IMR-90 (cell line): ENCODE measurements around the gene TCF4. TPM values are rescaled to one million over a fixed set of nuclear protein-coding genes. Genes with fewer than 3 reads are reported as not detected.

ENCODE experiments used
- ATAC-seq: fragments of 200-7000 bp; cut with Tn5 transposase; 2 replicates; pipeline ENCODE4 v1.9.1; 2020; ENCODE audit warnings: low read depth, mild to moderate bottlenecking, moderate library complexity
- BruUV-seq: library from RNA; stranded (reverse); fragments of 400-500 nt; replicated peaks from 2 replicates; lab custom pipeline; 2021; lab: Mats Ljungman, UMichigan
- CTCF ChIA-PET: fragments of 300-600 bp; formaldehyde crosslinking; extraction: SDS; loops from one replicate; lab custom pipeline; 2021; ENCODE audit warnings: antibody characterized with exemption; lab: Yijun Ruan, JAX
- POLR2A ChIA-PET: fragments of 300-600 bp; sonication (Branson Sonifier 250); formaldehyde crosslinking; loops from one replicate; lab custom pipeline; 2022; ENCODE audit warnings: antibody characterized with exemption; ENCODE audit not compliant: unreplicated experiment; lab: Charles Lee
- DNase-seq: peaks from one replicate; pipeline ENCODE4 v3.0.0; 2013
- H2AFZ ChIP-seq: replicated peaks from 2 replicates; pipeline ENCODE3; 2013; ENCODE audit warnings: low read length, mild to moderate bottlenecking; ENCODE audit not compliant: poor library complexity
- H2AK5ac ChIP-seq: 2 replicates; pipeline ENCODE4 v1.6.1; 2013; ENCODE audit warnings: low read depth, low read length, inconsistent platforms
- H2AK9ac ChIP-seq: replicated peaks from 2 replicates; pipeline ENCODE3; 2013; ENCODE audit warnings: mild to moderate bottlenecking, low read depth, low read length, moderate library complexity; ENCODE audit not compliant: poor library complexity
- H2BK120ac ChIP-seq: 2 replicates; pipeline ENCODE4 v1.6.1; 2013; ENCODE audit warnings: low read depth, low read length, inconsistent platforms
- H2BK15ac ChIP-seq: 3 replicates; pipeline ENCODE4 v1.6.1; 2013; ENCODE audit warnings: low read depth, low read length, inconsistent platforms
- H2BK20ac ChIP-seq: 2 replicates; pipeline ENCODE4 v1.6.1; 2013; ENCODE audit warnings: low read depth, mild to moderate bottlenecking, inconsistent platforms, low read length, moderate library complexity
- H2BK5ac ChIP-seq: 2 replicates; pipeline ENCODE4 v1.6.1; 2013; ENCODE audit warnings: mild to moderate bottlenecking, low read depth, low read length, inconsistent platforms; ENCODE audit not compliant: poor library complexity, severe bottlenecking
- H3K14ac ChIP-seq: replicated peaks from 2 replicates; pipeline ENCODE4 v1.6.1; 2013; ENCODE audit warnings: low read depth, low read length, inconsistent platforms
- H3K18ac ChIP-seq: 2 replicates; pipeline ENCODE4 v1.6.1; 2013; ENCODE audit warnings: low read depth, low read length, control low read depth
- H3K23ac ChIP-seq: 2 replicates; pipeline ENCODE4 v1.6.1; 2013; ENCODE audit warnings: low read depth, low read length, inconsistent platforms
- H3K27ac ChIP-seq: 2 replicates; pipeline ENCODE4 v1.5.1; 2013; ENCODE audit warnings: mild to moderate bottlenecking, control low read depth, low read length; ENCODE audit not compliant: insufficient read depth
- H3K27me3 ChIP-seq: 2 replicates; pipeline ENCODE4 v1.6.1; 2013; ENCODE audit warnings: low read length; ENCODE audit not compliant: control insufficient read depth, insufficient read depth
- H3K36me3 ChIP-seq: 2 replicates; pipeline ENCODE4 v1.6.1; 2013; ENCODE audit warnings: low read length, mixed read lengths; ENCODE audit not compliant: control insufficient read depth, insufficient read depth
- H3K4ac ChIP-seq: 2 replicates; pipeline ENCODE4 v1.6.1; 2013; ENCODE audit warnings: low read depth, low read length, inconsistent platforms
- H3K4me1 ChIP-seq: 2 replicates; pipeline ENCODE4 v1.6.1; 2013; ENCODE audit warnings: low read length, mixed read lengths; ENCODE audit not compliant: control insufficient read depth, insufficient read depth
- H3K4me2 ChIP-seq: 2 replicates; pipeline ENCODE4 v1.6.1; 2013; ENCODE audit warnings: low read depth, mild to moderate bottlenecking, control low read depth, low read length, moderate library complexity
- H3K4me3 ChIP-seq: 2 replicates; pipeline ENCODE4 v1.5.1; 2013; ENCODE audit warnings: low read depth, mild to moderate bottlenecking, control low read depth, low read length, moderate library complexity; ENCODE audit not compliant: insufficient read depth
- H3K56ac ChIP-seq: 2 replicates; pipeline ENCODE4 v1.6.1; 2013; ENCODE audit warnings: low read length, inconsistent platforms; ENCODE audit not compliant: insufficient read depth; ENCODE audit errors: extremely low read depth
- H3K79me1 ChIP-seq, 2 experiments: 2 replicates each; pipeline ENCODE4 v1.6.1; 2013; ENCODE audit warnings: low read length in 2 of 2, inconsistent platforms in 1 of 2, low read depth in 1 of 2
- H3K9ac ChIP-seq: 2 replicates; pipeline ENCODE4 v1.6.1; 2013; ENCODE audit warnings: low read depth, low read length, control low read depth
- H3K9me1 ChIP-seq: 2 replicates; pipeline ENCODE4 v1.6.1; 2013; ENCODE audit warnings: low read length, inconsistent platforms; ENCODE audit not compliant: insufficient read depth
- H3K9me3 ChIP-seq: 2 replicates; pipeline ENCODE4 v1.6.1; 2013; ENCODE audit warnings: low read length; ENCODE audit not compliant: control insufficient read depth, insufficient read depth
- H4K20me1 ChIP-seq: 2 replicates; pipeline ENCODE4 v1.6.1; 2013; ENCODE audit warnings: low read length, inconsistent platforms; ENCODE audit not compliant: insufficient read depth
- H4K5ac ChIP-seq: 2 replicates; pipeline ENCODE4 v1.6.1; 2013; ENCODE audit warnings: mild to moderate bottlenecking, low read depth, low read length, control low read depth
- H4K8ac ChIP-seq, 2 experiments: 2 replicates each; pipeline ENCODE4 v1.6.1; 2013; ENCODE audit warnings: low read depth in 2 of 2, low read length in 2 of 2, control low read depth in 1 of 2, inconsistent platforms in 1 of 2
- H4K91ac ChIP-seq: 2 replicates; pipeline ENCODE4 v1.6.1; 2013; ENCODE audit warnings: low read depth, low read length, inconsistent platforms; ENCODE audit not compliant: insufficient read depth
- BHLHE40 ChIP-seq: fragments of 150-350 bp; IDR thresholded peaks from 2 replicates; pipeline ENCODE4 v1.6.1; 2016; ENCODE audit warnings: mild to moderate bottlenecking, low read depth, low read length
- CEBPB ChIP-seq: IDR thresholded peaks from 2 replicates; pipeline ENCODE4 v1.6.1; 2012; ENCODE audit warnings: low read depth, low read length, improper control_type of control experiment
- MAFK ChIP-seq: IDR thresholded peaks from 2 replicates; pipeline ENCODE4 v1.6.1; 2012; ENCODE audit warnings: low read depth, low read length, improper control_type of control experiment
- MAZ ChIP-seq: IDR thresholded peaks from 2 replicates; pipeline ENCODE4 v1.6.1; 2012; ENCODE audit warnings: low read depth, mild to moderate bottlenecking, low read length, improper control_type of control experiment, moderate library complexity, borderline replicate concordance
- MXI1 ChIP-seq: IDR thresholded peaks from 2 replicates; pipeline ENCODE4 v1.6.1; 2012; ENCODE audit warnings: low read depth, mild to moderate bottlenecking, low read length, moderate library complexity, borderline replicate concordance
- NFE2L2 ChIP-seq: fragments of 150-350 bp; IDR thresholded peaks from 2 replicates; pipeline ENCODE4 v1.6.1; 2016; ENCODE audit warnings: low read depth, mild to moderate bottlenecking, low read length
- RAD21 ChIP-seq: IDR thresholded peaks from 2 replicates; pipeline ENCODE4 v1.6.1; 2012; ENCODE audit warnings: low read length, improper control_type of control experiment
- RCOR1 ChIP-seq: IDR thresholded peaks from 2 replicates; pipeline ENCODE4 v1.6.1; 2012; ENCODE audit warnings: mild to moderate bottlenecking, low read length, improper control_type of control experiment; ENCODE audit not compliant: insufficient replicate concordance
- RFX5 ChIP-seq: IDR thresholded peaks from 2 replicates; pipeline ENCODE4 v1.8.0; 2012; ENCODE audit warnings: low read depth, mild to moderate bottlenecking, low read length, moderate library complexity
- SMC3 ChIP-seq: fragments of 150-350 bp; IDR thresholded peaks from 2 replicates; pipeline ENCODE4 v1.6.1; 2016; ENCODE audit warnings: low read depth, mild to moderate bottlenecking, antibody characterized with exemption, low read length, moderate library complexity
- dilution Hi-C: fragments of 300-500 bp; cut with HindIII; formaldehyde crosslinking; loops from one replicate; pipeline ENCODE4 v1.14.3; 2018; ENCODE audit warnings: low sequenced_read_pairs; ENCODE audit not compliant: unreplicated experiment
- in situ Hi-C: fragments of 300-500 bp; cut with MboI; formaldehyde crosslinking; loops from 3 replicates; pipeline ENCODE4 v1.14.3; 2019; ENCODE audit warnings: low sequenced_read_pairs, inconsistent platforms, mixed read lengths
- intact Hi-C: fragments of 100-400 bp; cut with micrococcal nuclease; formaldehyde crosslinking; loops from 2 replicates; pipeline ENCODE4 v1.10.0; 2022
- polyA plus RNA-seq, 3 experiments: library from polyadenylated mRNA; depleted of rRNA; stranded (reverse); fragments of >200 nt; gene quantifications; 2 replicates each; pipeline ENCODE4 v1.2.3, GENCODE V29; 2012; ENCODE audit warnings: low replicate concordance in 1 of 3
- total RNA-seq: library from RNA; depleted of rRNA; stranded (reverse); fragments of >200 nt; gene quantifications from 2 replicates; pipeline ENCODE4 v1.2.3, GENCODE V29; 2012
- TF ChIP-seq, protein P1 (sequence below): conservative IDR thresholded peaks from 2 replicates; pipeline ENCODE4 v1.5.1; 2012; ENCODE audit warnings: mild to moderate bottlenecking, low read depth, low read length, improper control_type of control experiment
- TF ChIP-seq, protein P2 (sequence below): fragments of 150-350 bp; IDR thresholded peaks from 2 replicates; pipeline ENCODE4 v1.6.1; 2017; ENCODE audit warnings: mild to moderate bottlenecking, antibody characterized with exemption, low read length, low read depth

Gene TCF4
- total and polyA plus RNA-seq, 2 of the 4 experiments (the other 2 are of a cell fraction) = 30.0 to 87.1 TPM

DNA sequence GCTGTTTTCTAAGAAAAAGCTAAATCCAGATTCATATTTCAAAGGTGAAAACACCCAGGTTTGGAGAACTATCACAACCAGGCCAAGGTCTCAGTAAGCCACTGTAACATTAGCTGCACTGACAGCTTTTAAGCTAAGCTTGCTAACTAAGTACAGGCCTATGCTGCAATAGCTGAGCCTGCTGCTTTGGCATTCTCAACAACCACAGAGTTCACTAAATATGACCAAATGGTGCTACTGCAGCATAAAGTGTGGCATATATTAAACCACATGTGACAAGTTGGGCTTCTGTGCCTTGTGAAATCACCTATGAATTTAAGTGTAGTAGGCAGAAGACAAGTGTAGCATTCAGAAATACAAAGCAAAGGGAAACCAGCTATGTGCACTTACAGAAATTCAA is 206.7 kb downstream of the TCF4 start:
- no peak overlapping the region for H3K4me3 ChIP-seq
- H4K20me1 ChIP-seq = peaks cover 16% of the 10 kb centered on the region; the same call in 1 of the 2 replicates
- H3K4ac ChIP-seq = no peak overlapping the region
- no peak overlapping the region for H2BK15ac ChIP-seq
- no TSS peak for BruUV-seq
- H2BK120ac ChIP-seq = no peak overlapping the region
- 0 out of 2 replicates have a peak, but pooled peaks cover 4% of the 10 kb centered on the region for H3K9me1 ChIP-seq
- ChIA-PET CTCF (interaction anchor here (0.6 to 1.2 kb wide), 4 partner anchors 21 to 482 kb away, joined by 3 to 6 read pairs (median 4); no protein-coding TSS in a partner anchor), POLR2A (no interaction called here)
- H2BK5ac ChIP-seq = no peak overlapping the region
- H3K56ac ChIP-seq = no peak overlapping the region
- H4K91ac ChIP-seq = no peak overlapping the region
- H3K36me3 ChIP-seq = peaks cover 2% of the 10 kb centered on the region; the same call in 1 of the 2 replicates
- H3K4me1 ChIP-seq = no peaks in the 10 kb centered on the region; the same call in 1 of the 2 replicates
- in situ Hi-C loops = no loop called here
- H3K9me3 ChIP-seq = peaks cover 2% of the 10 kb centered on the region; the same call in 1 of the 2 replicates
- DNase-seq = peak; percentile 89
- H3K23ac ChIP-seq = no peak overlapping the region
- ATAC-seq = peak; percentile 71
- dilution Hi-C loops = no loop called here
- H4K5ac ChIP-seq = no peak overlapping the region
- H3K9ac ChIP-seq = no peak overlapping the region
- H3K14ac ChIP-seq = no peak overlapping the region
- no peak overlapping the region for H2AK9ac ChIP-seq
- no peak overlapping the region for H3K4me2 ChIP-seq
- no peak overlapping the region for H3K18ac ChIP-seq
- no peaks in the 10 kb centered on the region for H3K27me3 ChIP-seq
- intact Hi-C loops = no loop called here
- H3K27ac ChIP-seq = no peak overlapping the region
- peaks cover 42 to 83% of the 10 kb centered on the region in 2 experiments for H3K79me1 ChIP-seq
- no peak overlapping the region for H2AK5ac ChIP-seq
- H2BK20ac ChIP-seq = no peak overlapping the region
- H4K8ac ChIP-seq = no peak overlapping the region
- H2AFZ ChIP-seq = no peak overlapping the region
- TF ChIP-seq, protein P1, sequence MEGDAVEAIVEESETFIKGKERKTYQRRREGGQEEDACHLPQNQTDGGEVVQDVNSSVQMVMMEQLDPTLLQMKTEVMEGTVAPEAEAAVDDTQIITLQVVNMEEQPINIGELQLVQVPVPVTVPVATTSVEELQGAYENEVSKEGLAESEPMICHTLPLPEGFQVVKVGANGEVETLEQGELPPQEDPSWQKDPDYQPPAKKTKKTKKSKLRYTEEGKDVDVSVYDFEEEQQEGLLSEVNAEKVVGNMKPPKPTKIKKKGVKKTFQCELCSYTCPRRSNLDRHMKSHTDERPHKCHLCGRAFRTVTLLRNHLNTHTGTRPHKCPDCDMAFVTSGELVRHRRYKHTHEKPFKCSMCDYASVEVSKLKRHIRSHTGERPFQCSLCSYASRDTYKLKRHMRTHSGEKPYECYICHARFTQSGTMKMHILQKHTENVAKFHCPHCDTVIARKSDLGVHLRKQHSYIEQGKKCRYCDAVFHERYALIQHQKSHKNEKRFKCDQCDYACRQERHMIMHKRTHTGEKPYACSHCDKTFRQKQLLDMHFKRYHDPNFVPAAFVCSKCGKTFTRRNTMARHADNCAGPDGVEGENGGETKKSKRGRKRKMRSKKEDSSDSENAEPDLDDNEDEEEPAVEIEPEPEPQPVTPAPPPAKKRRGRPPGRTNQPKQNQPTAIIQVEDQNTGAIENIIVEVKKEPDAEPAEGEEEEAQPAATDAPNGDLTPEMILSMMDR = no peak
- no peak for TF ChIP-seq RAD21
- no peak for TF ChIP-seq SMC3
- TF ChIP-seq, protein P2, sequence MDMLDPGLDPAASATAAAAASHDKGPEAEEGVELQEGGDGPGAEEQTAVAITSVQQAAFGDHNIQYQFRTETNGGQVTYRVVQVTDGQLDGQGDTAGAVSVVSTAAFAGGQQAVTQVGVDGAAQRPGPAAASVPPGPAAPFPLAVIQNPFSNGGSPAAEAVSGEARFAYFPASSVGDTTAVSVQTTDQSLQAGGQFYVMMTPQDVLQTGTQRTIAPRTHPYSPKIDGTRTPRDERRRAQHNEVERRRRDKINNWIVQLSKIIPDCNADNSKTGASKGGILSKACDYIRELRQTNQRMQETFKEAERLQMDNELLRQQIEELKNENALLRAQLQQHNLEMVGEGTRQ = no peak
- TF ChIP-seq MXI1 = no peak
- no peak for TF ChIP-seq MAFK
- peak; percentile 89 for TF ChIP-seq CEBPB
- peak; percentile 24 for TF ChIP-seq RCOR1
- TF ChIP-seq MAZ = no peak
- 0 out of 2 replicates have a peak, but pooled peaks have one; percentile 18 for TF ChIP-seq BHLHE40
- no peak for TF ChIP-seq NFE2L2
- TF ChIP-seq RFX5 = no peak
